Brain pericyte (primary cell): ENCODE results near the gene EFTUD2.
"Not testable (repeated sequence)": the region's sequence is repeated elsewhere in the genome, so short reads cannot be mapped to it uniquely, and the experiment has no call there.

Experiments
- DNase-seq: peaks from one replicate; pipeline ENCODE4 v3.0.0-alpha.2; 2012; ENCODE audit warnings: low read depth, low spot score

The EFTUD2 gene

GRCh38 chr17:44848961-44849489, 50.2 kb downstream of the EFTUD2 start:
- no peak for DNase-seq

GRCh38 chr17:44848257-44848795, 50.9 kb downstream of the EFTUD2 start:
- DNase-seq = no peak

- DNase-seq = no peak
Observed at GRCh38 chr17:44847586-44847985, 51.7 kb downstream of the EFTUD2 start, which contains the start of gene HIGD1B. Gene HIGD1B, plus strand, starts transcription at chr17:44847883. Its CDS starts 270 bp downstream, at chr17:44848153.

- no peak for DNase-seq
Observed at GRCh38 chr17:44846206-44846605, 53.0 kb downstream of the EFTUD2 start.

- DNase-seq = no peak
Observed at GRCh38 chr17:44844390-44844830, 54.8 kb downstream of the EFTUD2 start.

GRCh38 chr17:44842748-44843147, 56.5 kb downstream of the EFTUD2 start:
- no peak for DNase-seq

GRCh38 chr17:44840936-44841335, 58.3 kb downstream of the EFTUD2 start:
- no peak for DNase-seq

DNA sequence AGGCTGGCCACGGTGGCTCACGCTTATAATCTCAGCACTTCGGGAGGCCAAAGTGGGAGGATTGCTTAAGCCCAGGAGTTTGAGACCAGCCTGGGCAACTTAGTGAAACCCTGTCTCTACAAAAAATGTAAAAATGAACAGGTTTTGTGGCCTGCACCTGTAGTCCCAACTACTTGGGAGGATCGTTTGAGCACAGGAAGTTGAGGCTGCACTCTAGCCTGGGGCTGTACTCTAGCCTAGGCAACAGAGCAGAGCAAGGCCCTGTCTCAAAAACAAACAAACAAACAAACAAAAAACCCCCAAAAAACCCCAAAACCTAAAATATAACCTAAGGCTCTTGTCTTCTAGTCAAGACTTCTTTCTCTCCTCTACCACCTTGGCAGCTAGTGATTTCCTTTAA, 59.0 kb downstream of the EFTUD2 start:
- no peak for DNase-seq

DNA sequence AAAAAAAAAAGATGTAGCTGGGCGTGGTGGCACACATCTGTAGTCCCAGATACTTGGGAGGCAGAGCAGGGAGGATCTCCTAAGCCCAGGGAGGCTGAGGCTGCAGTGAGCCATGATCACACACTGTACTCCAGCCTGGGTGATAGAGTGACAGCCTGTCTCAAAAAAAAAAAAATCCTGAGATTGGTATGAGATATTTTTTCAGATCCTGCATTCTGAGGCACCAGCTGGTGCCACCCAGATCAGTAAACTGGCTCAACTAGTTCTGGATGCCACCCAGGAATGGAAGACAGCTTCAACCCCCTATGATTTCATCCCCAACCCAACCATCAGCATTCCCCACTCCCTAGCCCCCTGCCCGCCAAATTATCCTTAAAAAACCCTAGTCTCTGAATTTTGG, 62.0 kb downstream of the EFTUD2 start:
- DNase-seq = no peak

- DNase-seq = no peak
Observed at GRCh38 chr17:44832805-44833204, 66.4 kb downstream of the EFTUD2 start.

- no peak for DNase-seq
Observed at GRCh38 chr17:44831371-44831770, 67.9 kb downstream of the EFTUD2 start.

- DNase-seq = no peak
Observed at GRCh38 chr17:44830359-44831288, 68.6 kb downstream of the EFTUD2 start.

GRCh38 chr17:44829523-44830358, 69.5 kb downstream of the EFTUD2 start, which contains the start of gene GJC1:
Gene GJC1, minus strand, starts transcription at chr17:44830287. Its CDS starts 24,470 bp downstream, at chr17:44805817.
- no peak for DNase-seq

DNA sequence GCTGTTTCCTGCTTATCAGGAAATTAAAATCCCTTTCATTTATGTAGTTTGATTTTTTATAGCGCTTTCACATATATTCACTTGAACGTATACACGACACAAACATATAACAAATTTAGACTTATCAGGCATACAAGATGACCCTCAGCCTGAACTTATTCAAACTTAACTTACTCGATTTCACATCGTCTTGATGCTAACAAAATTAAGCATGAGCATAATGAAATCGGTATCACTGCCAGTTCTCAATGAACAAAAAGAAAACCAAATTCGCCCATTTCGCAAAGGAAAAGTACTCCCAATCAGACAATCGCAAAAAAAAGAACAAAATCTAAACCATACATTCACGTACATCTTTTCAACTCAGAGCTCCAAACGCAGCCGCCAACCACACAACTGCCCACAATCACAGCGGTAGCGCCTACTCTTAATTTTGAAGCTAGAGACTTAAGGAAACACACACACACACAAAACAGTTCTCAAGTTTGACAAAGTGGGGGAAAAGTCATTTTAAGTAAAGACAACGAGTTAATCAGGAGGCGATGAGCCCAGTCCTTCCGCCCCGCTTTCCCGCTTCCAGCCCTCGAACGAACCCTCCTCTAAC, 70.2 kb downstream of the EFTUD2 start:
- DNase-seq = no peak

DNA sequence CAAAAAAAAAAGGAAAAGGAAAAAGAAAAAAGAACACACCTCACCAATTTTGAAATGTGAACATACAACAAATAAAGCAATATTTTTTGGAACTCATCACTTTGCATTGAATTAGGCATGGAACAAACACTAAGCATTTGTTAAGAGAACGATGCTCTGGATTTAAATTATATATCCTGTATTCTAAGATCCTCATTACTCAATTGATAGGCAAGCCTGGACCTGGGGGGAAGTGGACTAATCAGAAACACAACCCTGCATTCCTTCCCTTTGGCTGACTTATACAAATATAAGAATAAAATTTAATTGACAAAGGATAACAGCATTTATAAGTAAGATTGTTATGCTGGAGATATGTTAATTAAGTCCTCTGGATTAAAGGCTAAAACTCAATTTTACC, 71.4 kb downstream of the EFTUD2 start:
- DNase-seq = no peak

GRCh38 chr17:44826123-44826790, 73.0 kb downstream of the EFTUD2 start:
- no peak for DNase-seq

GRCh38 chr17:44825236-44825635, 74.0 kb downstream of the EFTUD2 start:
- DNase-seq = not testable (repeated sequence)

- DNase-seq = no peak
Observed at GRCh38 chr17:44820631-44821212, 78.5 kb downstream of the EFTUD2 start.

DNA sequence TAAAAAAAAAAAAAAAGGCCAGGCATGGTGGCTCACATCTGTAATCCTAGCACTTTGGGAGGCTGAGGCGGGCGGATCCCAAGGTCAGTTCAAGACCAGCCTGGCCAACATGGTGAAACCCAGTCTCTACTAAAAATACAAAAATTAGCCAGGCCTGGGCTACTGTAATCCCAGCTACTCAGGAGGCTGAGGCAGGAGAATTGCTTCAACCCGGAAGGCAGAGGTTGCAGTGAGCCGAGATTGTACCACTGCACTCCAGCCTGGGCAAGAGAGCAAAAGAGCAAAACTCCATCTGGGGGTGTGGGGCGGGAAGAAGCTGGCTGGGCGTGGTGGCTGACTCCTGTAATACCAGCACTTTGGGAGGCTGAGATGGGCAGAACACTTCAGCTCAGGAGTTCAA, 80.7 kb downstream of the EFTUD2 start:
- not testable (repeated sequence) for DNase-seq

- DNase-seq = no peak
Observed at GRCh38 chr17:44812263-44812662, 87.0 kb downstream of the EFTUD2 start.
